SHP77 treated with DMSO at 0.1 percent for 48 hours (cell line): Measurements from ENCODE around the gene RAB3GAP1.

Experiments used
- DNase-seq: peaks from one replicate; lab custom pipeline; 2025; lab: John Stamatoyannopoulos, UW

RAB3GAP1 gene

GRCh38 chr2:135163901-135164300 lies 111.8 kb downstream of the RAB3GAP1 start:
- DNase-seq, result no peak

DNA sequence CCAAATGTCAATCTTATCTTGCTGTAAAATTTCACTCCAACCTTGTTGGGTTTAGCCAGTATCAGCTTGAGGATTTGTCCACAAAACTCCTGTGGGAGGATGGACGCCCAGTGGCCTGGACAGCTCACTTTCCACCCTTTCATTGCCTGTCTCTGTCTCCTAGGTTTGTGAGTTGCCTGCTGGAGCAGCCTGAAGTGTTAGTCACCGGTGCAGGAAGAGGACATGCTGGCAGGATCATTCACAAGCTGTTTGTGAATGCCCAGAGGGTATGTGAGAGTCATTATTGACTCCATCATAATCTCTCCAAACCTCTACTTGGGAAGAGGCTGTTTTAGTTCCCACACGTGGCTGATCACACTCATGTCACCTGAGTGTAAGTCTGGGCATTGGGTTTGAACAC lies 112.3 kb downstream of the RAB3GAP1 start:
- no peak for DNase-seq

DNA sequence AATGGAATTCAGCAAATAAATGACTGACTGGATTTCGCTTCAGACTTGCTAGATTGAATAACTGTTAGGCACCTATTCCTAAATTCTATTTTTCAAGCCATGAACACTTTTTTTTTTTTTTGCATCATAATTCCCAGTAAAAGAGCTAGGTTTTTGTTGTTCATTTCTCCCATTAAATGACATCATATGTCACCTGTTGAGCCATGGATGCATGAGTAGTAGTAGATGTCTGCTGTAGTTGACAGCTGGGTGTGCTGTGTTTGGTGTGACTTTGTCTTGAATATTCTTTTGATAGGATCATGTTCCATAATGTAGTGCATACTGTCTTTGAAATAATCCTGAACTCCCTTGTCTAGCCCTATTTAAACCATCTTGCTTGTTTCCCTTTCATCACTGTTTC lies 115.2 kb downstream of the RAB3GAP1 start:
- DNase-seq, result no peak

- no peak for DNase-seq
These were observed 116.2 kb downstream of the RAB3GAP1 start for GRCh38 chr2:135168204-135168856.

GRCh38 chr2:135169900-135170753 lies 118.0 kb downstream of the RAB3GAP1 start:
- no peak for DNase-seq

DNA sequence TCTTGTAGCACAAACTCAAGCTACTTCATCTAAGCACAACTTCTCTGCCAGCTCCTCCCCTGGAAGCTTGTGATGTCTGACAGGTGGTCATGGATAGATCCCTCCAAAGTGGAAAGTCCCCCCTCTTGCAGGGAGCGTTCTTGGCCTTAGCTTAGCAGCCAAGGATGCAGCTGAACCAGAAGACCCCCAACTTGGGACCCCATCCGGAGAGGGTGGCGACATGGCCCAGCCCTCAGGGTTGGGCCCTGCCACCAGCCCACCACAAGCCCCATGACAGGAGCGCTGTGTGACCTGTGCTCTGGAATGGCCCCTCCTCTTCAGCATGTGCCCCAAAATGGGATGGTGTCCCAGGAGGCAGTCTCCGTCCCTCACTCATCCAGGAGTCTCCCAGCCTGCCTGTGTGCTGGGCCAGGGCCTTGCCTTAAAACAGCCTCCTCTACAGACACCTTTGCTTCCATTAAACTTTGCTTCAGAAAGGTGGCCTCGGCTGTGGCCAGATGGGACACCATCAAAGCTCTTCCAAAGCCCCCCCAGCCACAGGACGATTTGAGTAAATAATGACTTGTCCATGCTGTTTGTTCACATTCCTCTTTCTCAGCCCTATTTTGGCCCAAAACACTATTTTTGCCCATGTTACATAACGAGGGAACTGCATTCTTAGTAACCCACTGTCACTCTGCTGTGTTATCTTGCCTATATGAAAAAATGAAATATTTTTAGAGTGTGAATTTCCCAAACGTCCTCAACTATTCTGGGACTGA lies 122.1 kb downstream of the RAB3GAP1 start:
- DNase-seq, result no peak

GRCh38 chr2:135174810-135175093 lies 122.7 kb downstream of the RAB3GAP1 start:
- DNase-seq, result no peak

DNA sequence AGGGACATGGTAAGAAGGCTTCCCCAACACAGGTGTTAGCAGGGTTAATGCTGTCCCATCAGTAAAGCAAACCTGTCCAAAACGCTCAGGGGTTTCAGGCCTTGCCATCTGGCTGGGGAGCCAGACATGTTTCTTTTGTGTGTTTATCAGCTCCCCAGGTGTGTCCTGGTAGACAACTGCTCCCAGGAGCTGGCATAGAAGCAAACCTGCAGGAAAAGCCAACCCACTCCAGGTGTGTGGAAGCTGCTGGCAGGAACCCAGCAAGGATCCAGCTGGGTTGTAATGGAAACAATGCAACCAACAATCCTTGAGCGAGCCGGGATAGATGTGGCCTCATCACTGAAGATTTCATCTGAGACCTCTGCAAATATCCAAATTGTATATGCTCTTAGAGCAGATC lies 123.1 kb downstream of the RAB3GAP1 start:
- DNase-seq, result no peak

- no peak for DNase-seq
These were observed 127.6 kb downstream of the RAB3GAP1 start for GRCh38 chr2:135179689-135180088.

DNA sequence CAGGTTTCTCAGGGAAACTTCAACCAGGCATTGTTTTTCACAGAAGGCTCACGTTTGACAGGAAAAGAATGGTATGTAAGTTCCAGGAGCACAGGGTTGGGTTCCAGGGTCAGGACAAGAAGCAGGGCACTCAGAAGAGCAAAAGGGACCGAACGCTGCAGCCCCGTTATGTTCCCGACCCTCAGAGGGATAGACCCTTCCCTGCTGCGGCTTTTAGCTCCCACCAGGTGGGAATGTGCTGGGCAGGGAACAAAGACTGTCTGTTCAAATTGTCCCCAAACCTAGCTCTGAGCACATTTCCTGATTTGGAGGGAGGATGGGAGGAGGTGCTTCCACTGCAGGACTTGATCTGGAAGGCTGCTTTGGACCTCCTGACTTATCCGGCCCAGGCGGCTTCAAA lies 130.1 kb downstream of the RAB3GAP1 start:
- DNase-seq, result no peak

- DNase-seq, result no peak
These were observed 130.5 kb downstream of the RAB3GAP1 start for GRCh38 chr2:135182601-135183000.

DNA sequence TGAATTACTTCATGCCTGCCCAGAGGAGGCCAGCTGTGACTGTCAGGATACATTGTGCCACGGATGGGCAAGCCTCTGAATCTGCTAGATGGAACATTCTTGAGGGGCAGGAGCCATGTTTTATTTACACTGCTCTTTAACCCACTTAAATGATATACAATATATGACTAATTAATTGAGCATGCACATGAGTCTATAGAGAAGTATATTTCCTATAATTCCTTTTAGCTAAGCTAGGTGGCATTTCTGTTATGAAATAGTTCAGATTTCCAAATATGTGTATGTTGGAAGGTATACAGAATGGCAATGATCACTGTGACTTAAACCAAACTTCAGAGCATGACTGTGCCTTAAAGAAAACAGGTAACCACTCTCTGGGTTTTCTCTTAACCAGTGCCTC lies 131.7 kb downstream of the RAB3GAP1 start:
- no peak for DNase-seq

DNA sequence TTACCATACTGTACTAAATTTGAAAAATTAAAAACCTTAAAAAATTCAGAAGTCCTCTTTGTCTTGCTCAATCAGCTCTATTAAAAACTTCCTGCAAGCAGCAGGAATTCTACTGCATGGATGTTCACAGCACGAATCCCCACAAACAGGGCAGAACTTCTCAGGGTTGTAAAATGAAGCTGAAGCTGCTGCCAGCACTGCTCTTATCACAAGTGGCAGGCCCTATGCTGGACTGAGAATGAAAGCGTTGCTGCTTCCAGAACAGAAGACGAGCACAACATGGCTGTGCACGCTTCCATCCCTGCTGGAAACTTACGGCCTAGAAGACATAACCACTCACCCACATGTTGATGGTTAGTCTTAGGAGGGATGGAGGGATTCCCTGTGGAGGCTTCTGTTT lies 134.0 kb downstream of the RAB3GAP1 start:
- DNase-seq, result no peak

DNA sequence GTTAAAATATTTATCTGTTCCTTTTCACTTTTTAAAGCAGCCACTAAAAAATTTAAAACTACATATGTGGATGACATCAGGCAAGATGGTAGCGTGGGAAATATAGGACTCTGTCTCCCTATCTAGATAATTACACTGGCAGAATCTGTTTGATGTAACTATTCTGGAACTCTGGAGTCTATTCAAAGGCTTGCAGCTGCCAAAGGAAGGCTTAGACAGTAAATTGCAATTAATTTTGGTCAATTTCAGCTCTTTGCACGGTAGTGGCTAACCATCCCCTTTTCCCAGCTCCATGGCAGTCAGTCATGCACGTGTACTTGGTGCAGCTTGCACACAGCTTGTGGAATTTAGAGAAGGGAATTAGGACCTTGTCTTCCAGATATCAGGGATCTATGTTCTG lies 135.2 kb downstream of the RAB3GAP1 start:
- DNase-seq, result no peak

- no peak for DNase-seq
These were observed 137.1 kb downstream of the RAB3GAP1 start for GRCh38 chr2:135189148-135189547.

GRCh38 chr2:135190799-135191198 lies 138.7 kb downstream of the RAB3GAP1 start:
- no peak for DNase-seq

- no peak for DNase-seq
These were observed 146.4 kb downstream of the RAB3GAP1 start for GRCh38 chr2:135198481-135198880.

- DNase-seq, result no peak
These were observed 150.7 kb downstream of the RAB3GAP1 start for GRCh38 chr2:135202751-135203150.

- no peak for DNase-seq
These were observed 151.9 kb downstream of the RAB3GAP1 start for GRCh38 chr2:135203944-135204343.

DNA sequence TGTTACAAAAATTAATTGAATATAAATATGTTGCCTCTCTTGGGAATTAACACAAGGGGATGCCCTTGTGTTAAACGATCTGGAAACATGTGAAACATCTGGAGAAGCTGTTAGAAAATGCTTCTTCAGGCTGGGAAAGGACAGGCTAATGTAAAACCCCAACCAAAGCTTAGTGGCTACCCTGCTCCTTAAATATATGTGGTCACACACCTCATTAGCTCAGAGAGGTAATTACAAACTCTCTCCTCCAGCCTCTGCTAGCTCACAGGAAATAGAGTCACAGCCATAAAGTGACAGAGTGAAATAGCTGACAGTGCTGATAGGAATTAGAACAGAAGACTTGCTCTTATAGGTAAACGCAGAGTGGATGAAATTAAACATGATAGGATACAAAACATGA lies 155.9 kb downstream of the RAB3GAP1 start:
- DNase-seq, result no peak

DNA sequence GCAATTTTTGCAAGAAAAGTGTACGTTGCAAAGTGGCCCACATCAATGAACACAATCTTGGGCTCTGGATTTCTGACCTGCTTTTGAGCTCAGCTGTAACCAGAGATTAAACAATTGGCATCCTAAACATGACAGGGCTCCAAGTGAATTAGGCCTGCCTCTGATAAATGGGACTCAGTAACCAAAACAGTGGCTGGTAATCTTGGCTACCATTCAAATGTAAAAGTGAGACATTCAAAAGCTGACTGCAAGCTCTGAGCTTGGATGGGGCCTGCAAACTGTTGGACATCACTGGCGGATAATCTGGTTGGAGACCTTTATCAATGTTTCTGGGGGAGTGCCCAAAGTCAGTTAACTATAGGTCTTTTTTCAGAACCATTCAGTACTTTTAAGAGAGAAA lies 160.7 kb downstream of the RAB3GAP1 start:
- DNase-seq, result no peak

DNA sequence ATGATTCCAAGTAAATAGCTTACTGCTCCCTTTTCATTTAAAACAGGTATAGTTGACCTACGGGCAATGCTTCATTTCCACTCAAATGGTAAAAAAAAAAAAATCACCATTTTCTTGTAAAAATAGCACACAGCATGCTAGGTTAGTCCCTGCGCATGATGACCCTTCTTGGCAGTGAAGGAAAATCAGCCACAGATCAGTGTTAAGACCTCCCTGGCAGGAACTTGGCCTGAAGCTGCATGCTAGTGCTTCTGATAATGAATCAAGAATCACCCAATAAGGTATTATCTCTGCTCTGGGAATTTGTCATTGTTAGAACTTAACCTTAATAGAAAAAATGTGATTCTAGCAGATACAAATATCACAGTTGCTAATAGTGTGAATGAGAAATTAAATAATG lies 166.3 kb downstream of the RAB3GAP1 start:
- DNase-seq, result no peak

DNA sequence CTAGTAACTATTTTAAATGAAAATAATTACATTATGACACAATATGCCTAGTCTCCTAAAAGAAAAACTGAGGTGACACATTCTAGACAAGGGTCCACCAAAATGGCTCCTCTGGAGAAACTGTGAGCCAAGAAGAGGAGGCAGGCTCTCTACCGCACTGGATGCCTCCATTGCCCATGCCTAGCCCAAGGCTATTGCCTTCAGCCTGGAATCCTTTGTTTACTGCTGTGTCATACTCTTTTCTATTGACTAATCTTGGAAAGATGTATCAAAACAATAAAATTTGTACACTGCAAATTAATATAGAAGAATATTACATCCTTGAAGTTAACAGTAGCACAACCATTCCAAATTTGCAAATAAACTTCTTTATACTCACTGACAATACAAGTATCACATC lies 167.1 kb downstream of the RAB3GAP1 start:
- no peak for DNase-seq
